Globus pallidus (tissue), 1 donor: ENCODE results near the gene NEO1.

Experiments
- DNase-seq: peaks from one replicate; pipeline ENCODE4 v3.0.0-alpha.2; 2015; ENCODE audit warnings: low spot score

Gene NEO1

GRCh38 chr15:73329501-73330200, 277.4 kb downstream of the NEO1 start:
- DNase-seq = no peak

DNA sequence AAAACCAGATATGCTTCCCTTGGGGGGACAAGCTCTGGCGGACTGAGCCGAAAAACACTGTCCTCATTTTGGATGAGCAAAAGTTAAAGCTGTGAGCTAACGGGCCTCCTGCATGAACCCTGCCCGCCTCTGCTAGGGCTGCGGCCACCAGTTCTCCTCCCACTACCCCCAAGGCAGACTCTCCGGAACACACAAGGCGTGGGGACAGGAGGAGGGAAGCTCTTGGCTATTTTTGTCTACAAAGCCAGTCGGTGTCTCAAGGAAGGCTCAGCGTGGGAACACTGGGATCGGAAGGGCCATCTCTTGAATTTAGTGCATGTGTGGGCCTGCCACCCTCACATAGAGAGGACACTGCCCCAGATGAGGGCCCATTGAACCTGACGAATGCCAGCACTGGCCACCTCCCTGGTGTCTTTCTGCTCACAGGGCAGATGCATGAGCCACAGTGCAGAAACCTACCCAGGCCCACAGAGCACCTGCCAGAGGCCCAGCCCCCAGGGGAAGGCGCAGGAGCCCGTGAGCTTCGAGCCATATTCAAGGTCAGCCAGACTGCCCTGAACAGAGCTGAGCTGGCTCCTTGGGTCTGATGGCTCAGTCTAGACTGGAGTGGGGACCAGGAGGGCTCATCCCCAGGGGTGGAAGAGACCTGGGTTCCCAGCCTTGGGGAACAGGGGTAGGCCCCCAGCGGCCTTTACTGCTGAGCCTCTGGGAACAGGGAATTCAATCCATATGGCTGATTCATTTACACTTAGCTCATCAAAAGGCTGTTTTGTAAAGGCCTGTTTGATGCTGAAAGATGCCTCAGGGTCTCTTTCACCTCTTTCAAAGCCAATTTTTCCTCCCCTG, 278.2 kb downstream of the NEO1 start:
- no peak for DNase-seq

DNA sequence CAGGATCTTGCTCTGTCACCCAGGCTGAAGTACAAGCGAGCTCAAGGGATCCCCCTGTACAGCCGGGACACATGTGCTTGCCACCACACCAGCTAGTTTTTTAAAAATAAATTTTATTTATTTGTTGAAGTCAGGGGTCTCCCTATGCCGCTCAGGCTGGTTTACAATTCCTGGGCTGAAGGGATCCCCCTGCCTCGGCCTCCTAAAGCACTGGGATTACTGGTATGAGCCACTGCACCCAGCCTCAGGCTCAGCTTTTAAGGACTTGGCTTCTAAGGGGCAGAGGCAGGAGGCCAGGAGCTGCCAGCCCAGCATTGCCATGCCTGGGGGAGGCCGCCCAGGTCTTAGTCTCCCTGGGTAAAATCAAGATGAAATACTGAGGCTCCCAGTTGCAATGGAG, 279.2 kb downstream of the NEO1 start:
- no peak for DNase-seq

- no peak for DNase-seq
Measured at GRCh38 chr15:73331991-73332925, 280.0 kb downstream of the NEO1 start.

- DNase-seq = no peak
Measured at GRCh38 chr15:73333001-73333400, 280.7 kb downstream of the NEO1 start.

DNA sequence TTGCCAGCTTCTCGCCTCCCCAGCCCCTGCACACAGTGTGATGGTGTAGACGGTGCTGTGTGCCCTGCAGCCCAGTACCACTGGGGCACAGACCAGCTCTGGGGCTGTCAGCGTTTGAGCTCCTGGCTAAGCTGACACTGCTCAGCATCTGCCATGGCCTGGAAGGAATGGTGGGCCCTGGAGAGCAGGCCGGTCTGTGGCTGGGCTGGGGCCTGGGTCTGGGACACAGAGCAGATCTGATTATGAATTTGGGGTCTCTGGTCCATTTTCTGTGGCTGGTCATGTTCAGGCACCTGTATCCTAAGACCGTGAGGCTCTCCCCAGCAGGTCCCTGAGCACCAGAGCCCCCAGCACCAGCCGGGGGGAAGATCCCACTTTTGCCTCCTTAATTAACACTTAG, 281.8 kb downstream of the NEO1 start:
- DNase-seq = no peak

- DNase-seq = no peak
Measured at GRCh38 chr15:73335026-73335425, 282.8 kb downstream of the NEO1 start.

GRCh38 chr15:73335471-73335870, 283.2 kb downstream of the NEO1 start:
- no peak for DNase-seq

GRCh38 chr15:73336756-73337155, 284.5 kb downstream of the NEO1 start:
- DNase-seq = no peak

- DNase-seq = no peak
Measured at GRCh38 chr15:73337187-73337586, 284.9 kb downstream of the NEO1 start.

- DNase-seq = no peak
Measured at GRCh38 chr15:73338058-73338457, 285.8 kb downstream of the NEO1 start.

DNA sequence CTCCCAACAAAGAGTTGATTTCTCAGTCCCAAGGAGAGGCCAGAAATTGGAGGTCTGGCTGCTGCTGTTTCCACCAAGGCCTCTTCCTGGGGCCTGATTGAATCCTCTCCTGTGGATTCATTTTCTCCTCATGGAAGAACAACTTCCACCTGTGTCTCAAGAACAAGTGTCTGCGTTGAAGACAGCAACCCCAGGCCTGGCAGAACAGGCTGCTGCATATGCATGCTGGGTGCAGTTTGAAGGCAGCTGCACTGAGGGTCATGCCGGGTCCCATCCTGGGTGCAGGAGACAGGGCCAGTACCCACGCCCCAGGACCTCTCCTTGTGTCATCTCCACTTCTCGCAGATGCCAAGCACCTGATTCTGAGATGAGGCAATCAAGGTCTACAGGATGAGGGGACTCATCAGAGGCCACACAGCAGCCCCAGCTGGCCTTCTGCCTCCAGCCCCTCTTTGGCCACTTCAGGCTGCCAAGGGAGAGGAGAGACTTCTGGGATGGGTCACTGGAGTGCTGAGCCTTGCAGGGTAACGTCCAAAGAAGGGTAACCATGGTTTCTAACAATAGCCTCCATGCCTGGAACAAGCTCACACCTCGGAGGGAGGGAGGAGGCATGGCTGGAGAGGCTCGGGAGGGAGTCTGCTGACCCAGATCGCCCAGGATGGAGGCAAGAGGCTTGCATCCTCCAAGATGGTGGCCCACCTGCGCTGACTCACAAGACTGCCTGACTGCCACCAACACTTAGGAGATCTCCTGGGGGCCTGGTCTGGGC, 286.5 kb downstream of the NEO1 start:
- no peak for DNase-seq

DNA sequence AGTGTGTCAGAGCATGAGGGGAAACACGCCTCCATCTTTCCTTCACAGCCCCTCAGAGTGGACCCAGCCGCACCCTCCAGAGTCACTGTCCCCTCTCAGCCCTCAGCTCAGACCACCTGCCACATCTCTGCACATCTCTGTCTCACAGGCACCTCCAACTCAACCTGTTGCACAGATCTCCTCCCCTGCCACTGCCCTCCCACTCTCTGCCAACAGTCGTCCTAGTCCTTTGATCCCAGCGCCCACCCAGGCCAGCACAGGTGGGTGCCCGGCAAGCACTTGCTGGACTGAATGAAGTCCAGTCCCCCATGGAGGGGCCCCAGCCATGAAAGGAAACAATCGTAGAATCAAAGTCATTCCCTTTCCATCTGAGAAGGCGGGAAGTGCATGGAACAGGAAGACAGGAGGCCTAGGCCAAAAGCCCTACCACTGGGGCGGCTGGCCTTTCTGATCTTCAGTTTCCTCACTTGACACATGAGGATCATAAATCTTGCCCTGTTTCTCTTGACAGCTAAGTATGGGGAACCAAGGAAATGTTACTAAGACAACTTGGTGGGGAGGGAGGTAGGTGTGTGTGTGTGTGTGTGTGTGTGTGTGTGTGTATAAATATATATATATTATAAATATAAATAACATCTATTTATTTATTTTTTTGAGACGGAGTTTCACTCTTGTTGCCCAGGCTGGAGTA, 288.4 kb downstream of the NEO1 start:
- DNase-seq = no peak

DNA sequence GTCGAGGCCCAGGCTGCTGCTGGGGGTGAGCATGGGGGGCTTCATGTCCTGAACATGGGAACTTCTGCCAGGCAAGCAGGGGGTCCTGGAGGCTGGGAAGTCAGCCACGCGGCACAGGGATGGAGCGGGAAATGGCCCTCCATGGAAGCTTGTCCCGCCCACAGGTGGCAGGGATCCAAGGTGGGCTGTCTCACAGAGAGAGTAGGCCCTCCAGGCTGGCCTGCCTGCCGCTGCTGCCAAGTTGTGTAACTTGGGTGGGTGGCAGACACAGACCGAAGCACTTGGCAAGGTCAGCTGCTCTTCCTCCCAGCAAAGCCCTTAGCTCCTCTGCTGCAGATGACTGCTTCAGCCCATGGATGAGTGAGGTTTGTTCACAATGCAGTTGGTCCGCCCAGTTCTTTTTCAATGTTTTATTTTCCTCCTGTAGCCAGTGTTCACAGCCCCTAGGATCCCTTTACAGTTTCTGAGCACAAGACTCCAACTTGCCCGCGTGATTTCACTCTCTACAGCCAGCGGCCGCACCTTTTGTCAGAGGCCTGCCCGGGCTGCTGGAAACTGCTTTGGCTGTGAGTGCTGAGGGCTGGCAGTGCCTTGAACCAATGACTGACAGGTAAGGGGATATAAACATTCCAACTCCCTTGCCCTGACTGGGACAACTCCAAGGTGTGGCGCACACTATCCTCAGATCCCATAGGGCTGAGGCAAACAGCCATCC, 289.8 kb downstream of the NEO1 start:
- DNase-seq = no peak

- no peak for DNase-seq
Measured at GRCh38 chr15:73344056-73344455, 291.8 kb downstream of the NEO1 start.

GRCh38 chr15:73345658-73346057, 293.4 kb downstream of the NEO1 start:
- DNase-seq = no peak

- no peak for DNase-seq
Measured at GRCh38 chr15:73346735-73347312, 294.6 kb downstream of the NEO1 start.

DNA sequence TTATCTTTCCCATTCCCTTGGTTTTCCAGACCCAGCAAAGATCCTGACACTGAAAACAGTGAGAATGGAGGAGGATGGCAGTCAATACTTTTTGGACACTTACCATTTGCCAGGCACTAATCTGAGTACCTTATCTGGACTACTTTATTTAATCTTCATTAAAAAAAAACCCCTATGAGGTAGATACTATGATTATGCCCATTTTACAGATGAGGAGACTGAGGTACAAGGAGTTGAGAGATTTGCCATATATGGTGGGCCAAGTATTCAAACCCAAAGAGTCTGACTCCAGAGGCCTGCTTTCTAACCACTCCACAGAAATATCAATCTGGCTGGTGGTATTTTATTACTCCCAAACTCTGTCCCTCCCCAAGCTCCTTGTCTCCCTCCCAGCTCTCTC, 296.9 kb downstream of the NEO1 start:
- DNase-seq = no peak

DNA sequence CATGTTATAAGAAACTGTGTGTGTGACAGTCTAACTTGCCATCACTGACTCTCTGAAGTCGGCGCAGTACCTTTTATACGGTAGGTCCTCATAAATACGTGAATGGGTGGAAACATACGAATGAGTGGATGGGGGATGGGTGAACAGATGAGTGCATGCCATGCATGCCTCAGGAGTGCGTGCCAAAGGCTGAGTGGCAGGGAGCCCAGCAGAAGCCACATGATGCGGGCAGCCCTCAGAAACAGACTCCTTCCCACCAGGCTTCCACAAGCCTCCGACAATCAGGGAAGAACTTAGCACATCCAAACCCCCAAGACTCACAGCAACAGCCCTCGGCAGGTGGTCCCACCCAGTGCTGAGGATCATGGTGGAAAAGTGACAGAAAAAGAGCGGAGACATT, 299.8 kb downstream of the NEO1 start:
- DNase-seq = peak; percentile 39

- no peak for DNase-seq
Measured at GRCh38 chr15:73353734-73354133, 301.5 kb downstream of the NEO1 start.
